Sigmoid colon (tissue), 4 donors: ENCODE results near the gene PDE6D.

Experiments used
- CTCF ChIP-seq, 4 experiments: fragments of 450-650 bp in 3 of 4; fragments of 200-600 bp in 1 of 4; IDR thresholded peaks; one replicate each; pipeline ENCODE4 v1.5.1; 2016 to 2019; ENCODE audit warnings: antibody characterized with exemption in 4 of 4, mild to moderate bottlenecking in 3 of 4, moderate library complexity in 2 of 4
- EP300 ChIP-seq, 4 donors: sonication (generic); formaldehyde crosslinking; IDR thresholded peaks; one replicate each; pipeline ENCODE4 v1.6.1; 2017; ENCODE audit warnings: antibody characterized with exemption in 4 of 4
- POLR2A ChIP-seq, 2 donors: fragments of 450-650 bp; IDR thresholded peaks; one replicate each; pipeline ENCODE4 v1.6.1; 2016; ENCODE audit warnings: antibody characterized with exemption in 2 of 2, mild to moderate bottlenecking in 2 of 2, moderate library complexity in 2 of 2
- POLR2AphosphoS5 ChIP-seq, 4 donors: sonication (generic); formaldehyde crosslinking; IDR thresholded peaks; one replicate each; pipeline ENCODE4 v1.6.1; 2017; ENCODE audit warnings: antibody characterized with exemption in 4 of 4

- no peak for TF ChIP-seq CTCF (IDR thresholded peaks at IDR 0.05)
- no peak for TF ChIP-seq POLR2A (IDR thresholded peaks at IDR 0.05)
- TF ChIP-seq EP300 (IDR thresholded peaks at IDR 0.05): no peak
- TF ChIP-seq POLR2AphosphoS5 (IDR thresholded peaks at IDR 0.05): no peak
These were observed 14.6 kb upstream of the PDE6D start for GRCh38 chr2:231795525-231796327.
